HG02884 (cell line): ENCODE measurements around the gene CTSS.
"Not testable (repeated sequence)": the region's sequence is repeated elsewhere in the genome, so short reads cannot be mapped to it uniquely, and the experiment has no call there.

Experiments used
- ATAC-seq: cut with Tn5 transposase; IDR thresholded peaks from one replicate; pipeline ENCODE4 v1.9.1; 2021; ENCODE audit warnings: mild to moderate bottlenecking, moderate library complexity; ENCODE audit not compliant: unreplicated experiment

Gene CTSS

DNA sequence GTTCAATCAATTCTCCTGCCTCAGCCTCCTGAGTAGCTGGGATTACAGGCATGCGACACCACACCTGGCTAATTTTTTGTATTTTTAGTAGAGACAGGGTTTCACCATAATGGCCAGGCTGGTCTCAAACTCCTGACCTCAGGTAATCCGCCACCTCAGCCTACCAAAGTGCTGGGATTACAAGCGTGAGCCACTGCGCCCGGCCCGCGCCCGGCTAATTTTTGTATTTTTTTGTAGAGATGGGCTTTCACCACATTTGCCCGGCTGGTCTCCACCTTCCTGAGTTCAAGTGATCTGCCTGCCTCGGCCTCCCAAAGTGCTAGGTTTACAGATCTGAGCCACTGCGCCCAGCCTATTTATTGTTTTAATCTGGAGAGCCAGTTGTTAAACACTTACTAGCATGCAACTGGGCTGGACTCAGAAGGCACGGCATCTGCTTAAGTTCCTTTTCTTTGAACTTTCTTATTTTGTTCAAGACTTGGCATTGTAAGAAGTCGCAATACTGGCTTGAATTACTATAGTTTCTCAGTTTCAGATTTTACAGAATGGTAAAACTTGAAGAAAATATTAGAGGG is 10.4 kb upstream of the CTSS start:
- not testable (repeated sequence) for ATAC-seq

DNA sequence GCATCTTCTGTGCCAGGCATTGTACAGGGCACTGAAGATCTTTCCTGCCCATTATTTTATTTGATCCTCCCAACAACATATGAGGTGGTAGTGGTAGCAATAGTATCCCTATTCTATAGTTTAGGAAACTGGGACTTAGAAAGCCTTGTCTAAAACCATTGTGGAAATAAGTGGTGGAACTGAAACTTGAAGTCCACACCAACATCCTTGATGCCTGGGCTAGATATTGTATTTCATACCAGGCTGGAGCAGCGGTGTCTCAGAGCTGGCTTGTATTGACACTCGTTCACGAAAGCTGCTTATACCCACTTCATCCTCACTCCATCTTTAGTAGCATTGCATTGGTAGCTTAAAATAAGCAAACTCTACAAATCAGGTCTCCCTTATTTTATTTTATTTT is 9.7 kb upstream of the CTSS start:
- ATAC-seq, result no peak

DNA sequence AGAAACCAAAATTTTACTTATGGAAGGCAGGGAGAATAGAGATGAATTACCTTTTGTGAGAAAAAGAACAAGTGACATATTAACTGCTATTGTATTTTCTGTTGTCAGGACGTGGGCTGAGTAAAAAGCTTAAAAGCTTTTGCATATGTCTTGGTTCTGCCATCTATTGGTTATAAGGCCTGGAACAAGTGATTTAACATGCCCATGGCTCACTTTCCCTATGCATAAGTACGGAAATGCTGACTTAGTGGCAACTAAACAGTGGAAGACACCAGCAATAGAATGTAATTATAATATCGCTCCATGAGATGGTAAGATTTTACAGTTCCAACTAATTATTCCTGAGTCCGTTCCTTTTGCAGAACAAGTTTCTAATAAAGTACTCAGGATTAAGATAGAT is 6.7 kb upstream of the CTSS start:
- ATAC-seq, result no peak

DNA sequence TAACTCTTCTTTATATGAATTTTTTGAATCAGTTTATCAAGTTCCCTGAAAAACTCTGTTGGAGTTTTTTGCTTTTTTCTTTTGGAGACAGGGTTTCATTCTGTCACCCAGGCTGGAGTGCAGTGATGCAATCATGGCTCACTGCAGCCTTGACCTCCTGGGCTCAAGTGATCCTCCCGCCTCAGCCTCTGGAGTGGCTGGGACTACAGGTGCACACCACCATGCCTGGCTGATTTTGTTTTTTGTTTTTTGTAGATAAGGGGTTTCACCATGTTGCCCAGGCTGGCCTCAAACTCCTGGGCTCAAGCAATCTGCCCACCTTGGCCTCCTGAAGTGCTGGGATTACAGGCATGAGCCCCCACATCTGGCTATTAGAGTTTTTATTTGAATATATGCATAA is 2.1 kb upstream of the CTSS start:
- not testable (repeated sequence) for ATAC-seq

DNA sequence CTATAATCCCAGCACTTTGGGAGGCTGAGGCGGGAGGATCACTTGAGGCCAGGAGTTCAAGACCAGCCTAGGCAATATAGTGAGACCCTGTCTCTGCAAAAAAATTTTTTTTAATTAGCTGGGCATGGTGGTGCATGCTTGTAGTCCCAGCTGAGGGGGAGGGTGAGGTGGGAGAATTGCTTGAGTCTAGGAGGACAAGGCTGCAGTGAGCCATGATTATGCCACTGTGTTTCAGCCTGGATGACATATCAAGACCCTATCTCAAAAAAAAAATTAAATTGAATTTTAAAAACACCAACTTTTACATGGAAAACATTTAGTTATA is 361 bp upstream of the CTSS start:
- ATAC-seq, result not testable (repeated sequence)

DNA sequence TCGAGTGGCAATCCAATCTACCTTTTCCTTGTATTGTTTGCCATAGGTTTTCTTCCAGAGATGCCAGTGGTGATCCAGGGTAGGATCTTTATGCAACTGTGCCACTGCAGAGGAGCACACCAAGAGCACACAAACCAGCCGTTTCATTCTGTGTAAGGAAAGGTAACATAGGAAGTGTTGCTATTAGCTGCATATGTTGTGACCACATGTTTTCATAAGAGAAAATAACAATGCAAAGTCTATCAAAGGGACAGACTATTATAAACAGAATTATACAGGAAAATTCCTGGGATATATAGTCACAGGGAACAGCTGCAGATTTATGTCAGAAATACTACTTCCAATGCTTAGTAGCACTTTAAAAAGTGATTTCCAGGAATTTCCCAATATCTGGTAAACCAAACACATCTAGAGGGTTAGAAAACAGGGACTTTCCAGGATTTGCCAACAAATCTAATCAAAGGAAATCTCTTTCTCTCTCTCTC is 919 bp downstream of the CTSS start:
- no peak for ATAC-seq

DNA sequence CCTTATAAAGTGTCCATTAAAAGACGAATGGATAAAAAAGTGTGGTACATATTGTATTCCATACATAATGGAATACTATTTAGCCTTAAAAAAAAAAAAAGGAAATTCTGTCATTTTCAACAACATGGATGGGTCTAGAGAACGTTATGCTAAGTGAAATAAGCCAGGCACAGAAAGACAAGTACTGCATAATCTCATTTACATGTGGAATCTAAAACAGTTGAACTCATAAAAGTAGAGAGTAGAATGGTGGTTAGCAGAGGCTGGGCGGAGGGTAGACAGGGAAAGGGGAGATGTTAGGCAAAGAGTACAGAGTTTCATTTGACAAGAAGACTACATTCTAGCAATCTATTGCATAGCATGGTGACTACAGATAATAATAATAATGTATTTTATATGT is 2.6 kb downstream of the CTSS start:
- ATAC-seq, result no peak

DNA sequence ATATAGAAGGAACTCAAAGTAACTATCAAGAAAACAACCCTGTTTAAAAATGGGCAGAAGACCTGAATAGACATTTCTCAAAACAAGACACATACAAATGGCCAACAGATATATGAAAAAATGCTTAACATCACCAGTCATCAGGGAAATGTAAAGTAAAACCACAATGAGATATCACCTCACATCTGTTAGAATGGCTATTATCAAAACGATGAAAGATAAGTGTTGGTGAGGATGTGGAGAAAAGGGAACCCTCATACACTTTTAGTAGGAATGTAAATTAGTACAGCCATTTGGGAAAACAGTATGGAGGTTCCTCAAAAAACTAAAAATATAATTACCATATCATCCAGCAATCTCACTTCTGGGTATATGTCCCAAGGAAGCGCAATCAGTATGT is 3.0 kb downstream of the CTSS start:
- ATAC-seq, result no peak

DNA sequence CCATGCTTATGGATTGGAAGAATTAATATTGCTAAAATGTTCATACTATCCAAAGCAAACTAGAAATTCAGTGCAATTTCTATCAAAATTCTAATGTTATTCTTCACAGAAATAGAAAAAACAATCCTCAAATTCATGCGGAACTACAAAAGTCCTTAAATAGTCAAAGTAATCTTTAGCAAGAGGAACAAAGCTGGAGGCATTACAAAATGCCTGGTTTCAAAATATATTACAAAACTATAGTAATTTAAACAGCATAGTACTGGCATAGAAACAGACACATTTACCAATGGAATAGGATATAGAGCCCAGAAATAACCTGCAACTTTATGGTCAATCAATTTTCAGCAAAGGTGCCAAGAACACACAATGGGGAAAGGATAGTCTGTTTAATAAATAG is 3.8 kb downstream of the CTSS start:
- ATAC-seq, result no peak

DNA sequence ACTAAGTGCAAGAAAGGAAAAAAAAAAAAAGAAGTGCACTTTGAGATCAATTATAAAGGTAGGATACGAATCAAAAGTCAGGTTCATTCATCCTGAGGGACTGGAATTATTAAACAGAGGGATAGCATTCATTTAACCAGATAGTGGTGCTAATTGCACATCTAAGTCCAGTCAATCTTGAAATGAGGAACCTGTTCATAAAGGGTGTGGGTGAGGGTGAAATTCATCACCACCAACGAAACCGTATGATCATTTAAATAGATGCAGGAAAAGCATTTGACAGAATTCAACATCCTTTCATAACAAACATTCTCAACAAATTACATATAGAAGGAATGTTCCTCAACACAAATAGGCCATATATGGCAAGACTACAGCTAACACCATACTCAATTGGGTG is 5.6 kb downstream of the CTSS start:
- ATAC-seq, result no peak

DNA sequence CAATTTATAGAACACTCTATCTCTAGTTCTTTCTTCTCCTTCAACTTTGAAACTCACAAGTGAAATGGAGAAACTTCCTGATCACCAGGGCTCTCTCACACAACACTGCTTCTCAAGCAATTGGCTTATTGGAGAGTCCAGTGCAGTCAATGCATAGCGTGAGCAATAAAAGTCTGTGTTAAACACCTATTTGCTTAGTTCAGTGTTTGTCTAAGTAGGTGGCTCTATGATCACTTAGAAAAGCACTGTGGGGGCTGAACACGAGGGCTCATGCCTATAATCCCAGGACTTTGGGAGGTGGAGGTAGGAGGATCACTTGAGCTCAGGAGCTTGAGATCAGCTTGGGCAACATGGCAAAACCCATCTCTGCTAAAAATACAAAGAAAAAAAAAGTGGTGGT is 12.2 kb downstream of the CTSS start:
- no peak for ATAC-seq

DNA sequence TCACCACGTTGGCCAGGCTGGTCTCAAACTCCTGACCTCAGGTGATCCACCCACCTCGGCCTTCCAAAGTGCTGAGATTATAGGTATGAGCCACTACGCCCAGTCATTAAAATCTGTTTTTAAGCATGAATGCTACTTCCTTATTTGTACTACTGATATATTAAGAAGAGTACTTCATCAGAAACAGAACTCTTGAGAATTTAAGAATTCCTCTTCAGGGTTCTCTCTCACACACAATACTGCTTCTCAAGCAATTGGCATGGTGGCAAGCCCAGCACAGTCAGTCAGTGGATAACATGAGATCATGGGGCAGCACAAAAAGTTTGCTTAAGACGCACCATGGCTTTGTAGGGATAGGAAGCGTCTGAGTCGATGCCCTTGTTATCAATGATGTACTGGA is 14.1 kb downstream of the CTSS start:
- no peak for ATAC-seq

DNA sequence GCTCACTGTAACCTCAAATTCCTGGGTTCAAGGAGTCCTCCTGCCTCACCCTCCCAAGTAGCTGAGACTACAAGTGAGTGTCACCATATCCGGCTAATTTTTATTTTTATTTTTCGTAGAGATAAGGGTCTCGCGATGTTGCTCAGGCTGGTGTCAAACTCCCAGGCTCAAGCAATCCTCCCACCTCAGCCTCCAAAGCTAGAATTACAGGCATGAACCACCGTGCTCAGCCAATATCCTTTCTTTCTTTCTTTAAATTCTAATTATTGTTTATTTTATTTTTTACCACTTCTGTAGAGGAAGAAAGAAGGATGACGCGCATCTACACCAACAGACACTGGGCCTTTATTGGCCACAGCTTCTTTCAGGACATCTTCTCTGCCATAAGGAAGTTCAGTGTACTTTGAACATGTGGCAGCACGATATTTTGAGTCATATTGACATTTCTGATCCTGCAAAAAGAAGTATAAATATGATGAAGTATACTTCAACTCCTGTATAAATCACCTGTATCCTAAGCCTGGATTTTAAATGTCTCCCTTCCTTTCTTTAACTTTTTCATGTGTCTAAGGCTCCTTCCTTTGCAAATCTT is 15.8 kb downstream of the CTSS start:
- ATAC-seq, result no peak

DNA sequence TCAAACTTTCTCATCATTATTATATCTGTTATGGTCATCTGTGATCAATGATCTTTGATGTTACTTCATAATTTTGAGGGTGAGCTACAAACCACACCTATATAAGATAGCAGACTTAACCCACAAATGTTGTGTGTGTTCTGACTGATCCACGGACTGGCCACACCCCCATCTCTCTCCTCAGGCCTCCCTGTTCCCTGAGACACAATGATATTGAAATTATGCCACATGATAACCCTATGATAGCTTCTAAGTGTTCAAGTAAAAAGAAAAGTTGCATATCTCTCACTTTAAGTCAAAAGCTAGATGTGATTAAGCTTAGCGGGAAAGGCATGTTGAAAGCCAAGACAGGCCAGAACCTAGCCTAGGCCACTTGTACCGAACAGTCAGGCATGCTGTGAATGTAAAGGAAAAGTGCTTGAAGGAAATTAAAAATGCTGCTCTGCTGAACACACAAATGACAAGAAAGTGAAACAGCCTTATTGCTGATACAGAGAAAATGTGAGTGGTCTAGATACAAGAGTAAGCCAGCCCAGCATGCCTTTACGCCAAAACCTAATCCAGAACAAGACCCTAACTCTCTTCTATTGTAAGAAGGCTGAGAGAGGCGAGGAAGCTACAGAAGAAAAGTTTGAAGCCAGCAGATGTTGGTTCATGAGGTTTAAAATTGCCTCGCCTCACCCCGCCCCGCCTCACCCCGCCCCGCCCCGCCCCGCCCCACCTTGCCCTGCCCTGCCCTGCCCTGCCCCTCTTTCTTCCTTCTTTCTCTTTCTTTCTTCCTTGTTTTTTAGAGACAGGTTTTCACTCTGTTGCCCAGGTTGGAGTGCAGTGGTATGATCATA is 16.5 kb downstream of the CTSS start:
- ATAC-seq, result no peak

DNA sequence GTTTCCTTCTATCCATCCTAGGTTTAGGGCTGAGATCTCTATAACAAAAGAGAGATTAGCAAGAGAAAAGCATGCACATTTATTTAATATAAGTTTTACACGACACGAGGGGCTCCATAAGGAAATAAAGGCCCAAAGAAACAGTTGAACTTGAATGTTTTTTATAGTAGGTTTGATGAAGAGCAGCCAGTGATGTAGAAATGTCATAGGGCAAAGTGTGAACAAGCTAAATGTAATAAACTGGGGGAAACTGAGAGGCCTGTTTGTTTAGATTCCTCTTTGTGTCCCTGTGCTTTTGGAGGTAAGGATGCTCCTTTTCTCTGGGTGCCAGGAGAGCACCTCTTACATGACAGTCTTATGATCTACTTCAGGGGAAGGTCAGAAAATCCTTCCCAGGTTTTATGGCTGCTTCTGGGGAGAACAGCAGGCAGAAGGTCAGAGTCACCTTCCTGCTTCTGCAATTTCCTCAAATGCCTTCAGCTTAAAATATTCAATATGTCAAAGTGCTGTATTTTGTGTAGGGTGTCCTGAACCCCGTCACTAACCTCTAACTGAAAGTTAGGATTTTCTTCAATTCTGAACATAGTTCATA is 35.4 kb downstream of the CTSS start:
- ATAC-seq, result no peak

DNA sequence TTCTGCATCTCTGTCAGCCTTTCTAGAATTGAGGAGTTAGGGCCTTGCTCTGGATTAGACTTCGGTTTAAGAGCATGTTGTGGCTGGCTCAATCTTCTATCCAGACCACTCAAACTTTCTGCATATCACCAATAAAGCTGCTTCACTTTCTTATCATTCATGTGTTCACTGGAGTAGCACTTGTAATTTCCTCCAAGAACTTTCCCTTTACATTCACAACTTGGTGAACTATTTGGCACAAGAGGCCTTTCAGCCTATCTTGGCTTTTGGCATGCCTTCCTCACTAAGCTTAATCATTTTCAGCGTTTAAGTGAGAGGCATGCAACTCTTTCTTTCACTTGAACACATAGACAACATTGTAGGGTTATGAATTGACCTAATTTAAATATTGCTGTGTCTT is 41.2 kb downstream of the CTSS start:
- ATAC-seq, result no peak

DNA sequence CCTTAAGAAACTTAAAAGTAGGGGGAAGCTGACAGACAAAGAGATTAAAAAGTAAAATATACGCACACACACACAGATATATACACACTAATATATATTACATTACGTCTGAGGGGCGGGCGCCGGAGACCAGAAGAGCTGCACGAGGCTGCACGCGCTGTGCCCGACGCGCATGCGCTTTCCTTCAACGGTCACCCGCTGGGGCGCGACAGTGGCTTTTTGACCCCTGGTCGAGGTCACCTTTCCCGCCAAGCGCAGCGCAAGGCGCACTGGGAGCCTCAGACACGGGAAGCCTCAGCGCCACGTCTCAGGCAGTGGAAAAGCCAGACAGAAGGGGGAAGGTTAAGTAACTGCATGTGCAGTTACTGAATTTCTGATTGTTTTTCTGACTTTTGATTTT is 44.9 kb downstream of the CTSS start, which contains the start of gene HORMAD1:
TSS of gene HORMAD1 (minus strand) at position 193 of the 400 bp plus-strand sequence. CDS start 1,390 bp downstream, outside the sequence.
- no peak for ATAC-seq

DNA sequence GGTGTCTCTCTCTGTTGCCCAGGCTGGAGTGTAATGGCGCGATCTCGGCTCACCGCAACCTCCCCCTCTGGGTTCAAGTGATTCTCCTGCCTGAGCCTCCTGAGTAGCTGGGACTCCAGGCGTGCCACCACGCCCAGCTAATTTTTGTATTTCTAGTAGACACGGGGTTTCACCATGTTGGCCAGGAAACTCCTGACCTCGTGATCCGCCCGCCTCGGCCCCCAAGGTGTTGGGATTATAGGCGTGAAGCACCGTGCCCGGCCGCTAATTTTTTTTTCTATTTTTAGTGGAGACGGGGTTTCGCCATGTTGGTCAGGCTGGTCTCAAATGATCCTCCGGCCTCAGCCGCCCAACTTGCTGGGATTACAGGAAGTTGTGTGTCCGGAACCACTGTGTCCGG is 45.5 kb downstream of the CTSS start:
- no peak for ATAC-seq

DNA sequence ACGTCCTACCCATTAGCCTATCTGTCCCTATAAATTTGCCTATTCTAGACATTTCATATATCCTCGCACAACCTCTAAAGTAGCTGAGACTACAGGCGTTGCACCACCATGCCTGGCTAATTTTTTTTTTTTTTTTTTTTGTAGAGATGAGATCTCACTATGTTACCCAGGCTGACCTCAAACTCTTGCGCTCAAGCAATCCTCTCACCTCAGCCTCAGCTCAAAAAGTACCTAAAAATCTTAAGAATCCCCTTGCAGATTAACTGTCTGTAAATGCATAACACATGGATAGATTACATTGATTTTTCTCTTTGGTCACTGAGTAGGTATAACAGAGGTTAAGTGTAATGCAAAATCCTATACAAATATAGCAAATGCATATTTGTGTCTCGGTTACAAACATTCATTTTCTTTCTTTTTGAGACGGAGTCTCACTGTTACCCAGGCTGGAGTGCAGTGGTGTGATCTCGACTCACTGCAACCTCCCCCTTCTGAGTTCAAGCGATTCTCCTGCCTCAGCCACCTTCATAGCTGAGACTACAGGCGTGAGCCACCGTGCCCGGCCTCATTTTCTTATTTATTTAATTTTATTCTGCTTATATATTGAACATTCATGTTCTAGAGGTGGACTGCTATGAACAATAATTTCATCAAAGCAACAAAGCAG is 47.2 kb downstream of the CTSS start:
- no peak for ATAC-seq

DNA sequence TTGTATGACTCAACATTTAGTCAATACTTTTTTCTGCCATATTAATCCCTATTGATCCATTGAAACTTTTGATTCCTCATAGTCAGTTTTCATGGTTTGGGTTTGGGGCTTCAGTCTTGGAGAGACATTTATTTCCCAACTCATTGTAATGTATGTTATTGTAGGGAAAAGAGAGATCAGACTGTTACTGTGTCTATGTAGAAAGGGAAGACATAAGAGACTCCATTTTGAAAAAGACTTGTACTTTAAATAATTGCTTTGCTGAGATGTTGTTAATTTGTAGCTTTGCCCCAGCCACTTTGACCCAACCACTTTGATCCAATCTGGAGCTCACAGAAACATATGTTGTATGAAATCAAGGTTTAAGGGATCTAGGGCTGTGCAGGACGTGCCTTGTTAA is 56.5 kb downstream of the CTSS start:
- not testable (repeated sequence) for ATAC-seq

DNA sequence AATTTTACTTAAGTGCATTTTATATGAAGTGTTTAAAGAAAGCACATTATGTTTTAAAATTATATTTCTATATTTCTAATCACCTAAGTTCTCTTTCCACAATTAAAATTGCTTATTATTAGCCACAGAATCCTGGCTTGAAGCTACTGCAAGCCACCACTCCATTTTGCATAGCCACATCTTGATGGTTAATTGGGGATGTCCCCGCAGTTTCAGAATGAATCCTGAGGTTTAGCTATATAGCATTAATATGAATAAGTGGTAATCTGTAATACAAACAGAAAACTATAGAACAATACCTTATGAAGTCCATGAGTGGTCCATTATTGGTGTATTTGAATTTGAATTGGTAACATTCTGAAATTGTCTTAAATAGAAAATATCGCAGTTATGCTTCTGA is 57.0 kb downstream of the CTSS start:
- ATAC-seq, result peak; percentile 66
